ENCODE results near the gene MAP3K7.

- TF ChIP-seq CTCF (IDR thresholded peaks at IDR 0.05) (no peak), POLR2A (IDR thresholded peaks at IDR 0.05) (no peak)
These were observed 49.8 kb downstream of the MAP3K7 start for GRCh38 chr6:90537027-90537426.
